Stimulated activated CD4-positive, alpha-beta T cell treated with anti-CD3 and anti-CD28 coated beads, Interleukin-4, amount 100 ng/mL, for 1 hour (primary cell): ENCODE measurements around the gene SLC35D3.
"Not testable (repeated sequence)": the region's sequence is repeated elsewhere in the genome, so short reads cannot be mapped to it uniquely, and the experiment has no call there.

Experiments
- DNase-seq: peaks from one replicate; pipeline ENCODE4 v3.0.0-alpha.2; 2020

SLC35D3 gene

GRCh38 chr6:136923116-136923953 is 1.2 kb downstream of the SLC35D3 start:
- peak; percentile 31 for DNase-seq

GRCh38 chr6:136923954-136924673 is 2.0 kb downstream of the SLC35D3 start:
- no peak for DNase-seq

DNA sequence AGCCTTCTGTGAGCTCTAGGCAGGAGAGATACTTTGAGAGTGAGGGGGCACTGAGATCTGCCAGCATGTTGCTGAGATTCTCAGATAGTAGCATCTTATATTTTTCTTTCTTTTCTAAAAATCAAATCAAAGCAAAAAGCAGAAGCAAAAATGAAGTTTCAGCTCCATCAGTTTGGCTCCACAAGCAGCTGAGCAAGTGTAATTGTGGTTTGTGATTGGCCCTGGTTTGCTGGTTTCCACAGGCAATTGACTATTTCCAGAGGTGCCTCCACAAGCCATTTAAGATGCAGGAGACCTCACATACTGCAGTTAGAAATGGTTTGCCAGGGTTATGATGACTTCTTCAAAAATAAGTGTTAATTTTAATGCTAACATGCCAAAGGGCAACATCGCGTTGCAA is 4.3 kb downstream of the SLC35D3 start:
- DNase-seq: no peak

GRCh38 chr6:136927292-136927691 is 5.2 kb downstream of the SLC35D3 start:
- no peak for DNase-seq

DNA sequence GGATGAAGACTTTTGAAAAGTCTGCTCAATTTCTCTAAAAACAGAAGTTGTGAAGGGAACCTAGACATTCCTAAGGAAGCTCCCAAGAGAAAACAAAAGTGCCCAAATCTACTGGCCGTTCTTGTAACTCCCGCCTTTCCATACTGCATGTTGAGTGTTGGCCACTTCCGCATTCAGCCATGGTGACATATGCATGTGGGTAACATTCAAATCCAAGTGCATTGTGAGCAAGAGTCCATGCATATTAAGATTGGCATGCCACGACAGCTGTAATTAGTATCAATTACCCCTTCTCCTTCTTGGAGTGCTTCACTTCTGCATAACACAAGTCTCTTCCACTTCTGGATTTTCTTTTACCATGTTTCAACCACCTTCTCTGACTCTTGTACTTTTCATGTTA is 8.4 kb downstream of the SLC35D3 start:
- DNase-seq: no peak

- no peak for DNase-seq
These were observed 10.5 kb downstream of the SLC35D3 start for GRCh38 chr6:136932599-136932998.

DNA sequence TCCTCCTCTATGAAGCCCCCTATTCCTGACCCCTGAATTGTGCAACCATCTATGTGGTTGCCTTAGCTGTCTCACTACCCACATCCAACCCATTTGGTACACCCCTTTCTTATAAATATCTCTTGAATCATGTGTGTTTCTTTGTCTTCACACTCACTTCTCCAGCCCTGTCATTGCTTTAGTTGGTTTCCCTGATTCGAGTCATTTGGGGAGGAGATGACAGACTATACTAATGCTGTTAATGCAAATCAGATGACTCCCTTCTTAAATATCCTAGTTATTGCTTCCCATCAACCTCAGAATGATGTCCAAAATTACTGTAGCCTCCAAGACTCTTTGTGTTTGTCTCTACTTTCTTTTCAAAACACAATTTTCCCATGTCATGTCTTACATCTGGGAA is 23.0 kb downstream of the SLC35D3 start:
- DNase-seq: no peak

GRCh38 chr6:136945711-136946121 is 23.6 kb downstream of the SLC35D3 start:
- no peak for DNase-seq

DNA sequence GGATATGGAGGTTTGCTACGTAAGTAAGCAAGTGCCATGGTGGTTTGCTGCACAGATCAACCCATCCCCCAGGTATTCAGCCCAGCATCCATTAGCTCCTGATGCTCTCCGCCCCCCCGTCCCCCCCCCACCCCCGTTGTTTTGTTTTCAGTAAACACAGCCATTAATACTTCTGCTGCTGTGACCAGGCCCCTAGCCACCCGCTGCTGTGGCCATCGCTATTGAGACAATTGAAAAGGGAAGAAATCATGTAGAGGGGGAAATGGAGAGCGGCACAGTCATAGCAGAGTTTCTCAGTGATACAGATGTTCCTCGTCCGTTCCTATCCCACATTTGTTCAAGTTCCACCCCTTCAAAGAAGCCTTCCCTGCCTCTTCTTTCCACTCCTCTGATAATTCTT is 24.9 kb downstream of the SLC35D3 start:
- no peak for DNase-seq

DNA sequence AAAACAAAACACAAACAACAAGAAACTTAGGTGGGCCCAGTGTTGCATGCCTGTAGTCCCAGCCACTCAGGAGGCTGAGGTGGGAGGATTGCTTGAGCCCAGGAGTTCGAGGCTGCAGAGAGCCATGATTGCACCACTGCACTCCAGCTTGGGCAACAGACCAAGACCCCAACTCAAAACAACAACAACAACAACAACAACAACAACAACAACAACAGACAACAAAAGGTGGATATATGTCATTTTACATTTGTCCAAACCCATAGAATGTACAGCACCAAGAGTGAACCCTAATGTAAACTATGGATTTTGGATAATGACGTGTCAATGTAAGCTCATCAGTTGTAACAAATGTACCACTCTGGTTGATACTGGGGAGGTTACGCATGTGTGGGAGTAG is 27.9 kb downstream of the SLC35D3 start:
- not testable (repeated sequence) for DNase-seq

GRCh38 chr6:136950436-136951126 is 28.5 kb downstream of the SLC35D3 start:
- no peak for DNase-seq

DNA sequence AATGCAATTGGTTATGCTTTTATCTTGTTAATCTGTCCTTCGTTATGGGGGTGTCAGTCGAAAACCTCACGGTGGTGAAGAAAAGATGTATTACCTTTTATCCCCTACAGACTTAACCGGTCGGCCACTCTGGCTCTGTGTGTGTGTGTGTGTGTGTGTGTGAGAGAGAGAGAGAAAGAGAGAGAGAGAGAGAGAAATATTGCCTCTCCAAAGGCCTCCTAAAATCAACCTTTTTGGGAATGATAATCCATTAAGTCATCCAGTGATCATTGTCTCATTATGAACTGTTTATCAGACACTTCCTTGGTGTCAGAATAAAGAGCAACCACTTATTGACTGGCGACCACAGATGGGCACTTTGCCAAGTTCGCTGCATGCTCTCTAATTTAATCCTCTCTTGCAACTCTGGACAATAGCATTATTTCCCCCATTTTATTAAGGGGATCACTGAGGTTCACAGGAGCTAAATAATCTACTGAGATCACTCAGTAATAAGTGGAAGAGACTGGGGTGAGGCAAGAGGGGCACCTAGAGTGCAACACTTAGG is 30.7 kb downstream of the SLC35D3 start:
- DNase-seq: no peak

- no peak for DNase-seq
These were observed 33.0 kb downstream of the SLC35D3 start for GRCh38 chr6:136955123-136955522.

DNA sequence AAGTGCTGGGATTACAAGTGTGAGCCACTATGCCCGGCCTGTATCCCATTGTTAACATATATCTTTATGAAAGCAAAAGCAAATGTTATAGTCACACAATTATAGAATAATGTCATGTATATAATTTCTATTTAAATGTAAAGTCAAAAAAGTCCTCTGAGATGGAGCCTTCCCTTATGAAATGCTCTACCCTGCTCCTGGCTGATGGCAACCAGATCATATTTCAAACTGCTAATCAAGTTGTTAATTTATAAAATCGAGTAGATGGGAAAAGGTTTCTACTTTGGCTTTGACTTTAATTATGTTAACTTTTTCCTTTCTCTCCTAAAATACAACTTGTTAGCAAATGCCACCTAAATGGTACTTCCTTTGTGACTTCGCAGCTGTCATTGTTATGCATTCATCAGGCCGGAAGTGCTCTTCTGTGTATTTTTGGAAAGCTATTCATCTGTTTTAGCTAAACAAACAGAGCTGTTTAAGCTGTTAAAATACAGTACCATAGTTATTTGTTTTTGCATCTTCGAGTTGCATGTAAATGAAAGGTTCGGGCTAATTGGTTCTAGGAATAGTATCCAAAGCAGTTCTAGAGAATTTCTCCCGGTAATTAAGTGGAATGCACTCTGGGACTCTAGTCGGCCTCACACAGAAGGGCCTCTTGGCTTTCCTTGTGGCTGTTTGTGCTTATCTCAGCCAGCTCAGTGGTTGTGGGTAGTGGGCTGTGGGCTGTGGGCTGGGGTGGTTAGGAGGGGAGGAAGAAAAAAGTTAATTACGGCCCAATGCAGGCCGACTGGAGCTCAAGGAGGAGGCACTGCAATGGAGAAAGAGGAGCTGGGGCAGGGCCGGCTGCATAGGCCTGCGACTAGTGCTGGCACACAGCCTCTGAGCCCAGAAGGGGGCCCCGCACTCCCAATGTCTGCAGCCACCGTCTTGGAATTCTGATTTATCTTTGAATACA is 34.8 kb downstream of the SLC35D3 start:
- DNase-seq: no peak

- no peak for DNase-seq
These were observed 36.1 kb downstream of the SLC35D3 start for GRCh38 chr6:136958168-136958567.

GRCh38 chr6:136959471-136959891 is 37.4 kb downstream of the SLC35D3 start:
- no peak for DNase-seq

DNA sequence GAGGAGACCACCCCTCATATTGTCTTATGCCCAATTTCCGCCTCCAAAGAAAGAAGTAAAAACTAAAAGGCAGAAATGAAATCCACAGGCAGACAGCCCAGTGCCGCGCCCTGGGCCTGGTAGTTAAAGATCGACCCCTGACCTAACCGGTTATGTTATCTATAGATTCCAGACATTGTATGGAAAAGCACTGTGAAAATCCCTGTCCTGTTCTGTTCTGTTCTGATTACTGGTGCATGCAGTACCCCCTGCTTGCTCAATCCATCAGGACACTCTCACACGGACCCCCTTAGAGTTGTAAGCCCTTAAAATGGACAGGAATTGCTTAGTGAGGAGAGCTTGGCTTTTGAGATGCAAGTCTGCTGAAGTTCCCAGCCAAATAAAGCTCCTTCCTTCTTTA is 37.8 kb downstream of the SLC35D3 start:
- DNase-seq: not testable (repeated sequence)

- no peak for DNase-seq
These were observed 38.7 kb downstream of the SLC35D3 start for GRCh38 chr6:136960781-136961180.

DNA sequence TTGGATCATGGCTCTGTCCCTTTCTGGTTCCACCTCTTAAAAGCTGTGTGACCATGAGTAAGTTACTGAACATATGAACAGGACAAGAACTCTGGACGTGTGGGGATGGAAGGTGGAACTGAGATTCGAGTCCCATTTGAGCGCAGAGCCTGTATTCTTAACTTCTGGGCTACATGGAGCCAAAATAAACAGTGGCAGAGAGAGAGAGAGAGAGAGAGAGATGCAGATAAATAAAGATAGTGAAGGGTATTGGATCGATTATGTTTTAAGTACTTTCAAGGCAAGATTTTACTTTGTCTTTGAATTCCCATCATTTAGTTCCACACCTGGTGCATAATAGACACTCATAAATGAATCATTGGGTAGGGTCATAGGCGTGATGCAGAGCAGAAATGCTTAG is 39.7 kb downstream of the SLC35D3 start:
- no peak for DNase-seq

- DNase-seq: no peak
These were observed 40.6 kb downstream of the SLC35D3 start for GRCh38 chr6:136962661-136963060.

- DNase-seq: no peak
These were observed 41.2 kb downstream of the SLC35D3 start for GRCh38 chr6:136963259-136963658.

- no peak for DNase-seq
These were observed 42.3 kb downstream of the SLC35D3 start for GRCh38 chr6:136964398-136964797.
